LNCaP clone FGC (cell line): Measurements from ENCODE around the gene ADGRG3.

Source experiments
- DNase-seq: peaks from one replicate; pipeline ENCODE4 v3.0.0-alpha.2; 2011; ENCODE audit warnings: low read depth
- H3K4me3 ChIP-seq: 2 replicates; pipeline ENCODE4 v1.5.1; 2011; ENCODE audit warnings: mild to moderate bottlenecking, low read depth, low read length, control low read depth
- TF ChIP-seq, protein P1 (sequence below): IDR thresholded peaks from 2 replicates; pipeline ENCODE4 v1.5.1; 2012; ENCODE audit warnings: mild to moderate bottlenecking; ENCODE audit not compliant: control insufficient read depth, insufficient read depth; ENCODE audit errors: extremely low read depth

Gene ADGRG3

GRCh38 chr16:57628008-57628781 lies 39.9 kb upstream of the ADGRG3 start, which contains the start of gene ADGRG1:
ADGRG1 (plus strand) TSS chr16:57628630; CDS start chr16:57650288, 21,658 bp downstream.
- no peak within 1 kb of the TSS for H3K4me3 ChIP-seq
- TF ChIP-seq, protein P1, sequence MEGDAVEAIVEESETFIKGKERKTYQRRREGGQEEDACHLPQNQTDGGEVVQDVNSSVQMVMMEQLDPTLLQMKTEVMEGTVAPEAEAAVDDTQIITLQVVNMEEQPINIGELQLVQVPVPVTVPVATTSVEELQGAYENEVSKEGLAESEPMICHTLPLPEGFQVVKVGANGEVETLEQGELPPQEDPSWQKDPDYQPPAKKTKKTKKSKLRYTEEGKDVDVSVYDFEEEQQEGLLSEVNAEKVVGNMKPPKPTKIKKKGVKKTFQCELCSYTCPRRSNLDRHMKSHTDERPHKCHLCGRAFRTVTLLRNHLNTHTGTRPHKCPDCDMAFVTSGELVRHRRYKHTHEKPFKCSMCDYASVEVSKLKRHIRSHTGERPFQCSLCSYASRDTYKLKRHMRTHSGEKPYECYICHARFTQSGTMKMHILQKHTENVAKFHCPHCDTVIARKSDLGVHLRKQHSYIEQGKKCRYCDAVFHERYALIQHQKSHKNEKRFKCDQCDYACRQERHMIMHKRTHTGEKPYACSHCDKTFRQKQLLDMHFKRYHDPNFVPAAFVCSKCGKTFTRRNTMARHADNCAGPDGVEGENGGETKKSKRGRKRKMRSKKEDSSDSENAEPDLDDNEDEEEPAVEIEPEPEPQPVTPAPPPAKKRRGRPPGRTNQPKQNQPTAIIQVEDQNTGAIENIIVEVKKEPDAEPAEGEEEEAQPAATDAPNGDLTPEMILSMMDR, result no peak
- DNase-seq, result no peak

DNA sequence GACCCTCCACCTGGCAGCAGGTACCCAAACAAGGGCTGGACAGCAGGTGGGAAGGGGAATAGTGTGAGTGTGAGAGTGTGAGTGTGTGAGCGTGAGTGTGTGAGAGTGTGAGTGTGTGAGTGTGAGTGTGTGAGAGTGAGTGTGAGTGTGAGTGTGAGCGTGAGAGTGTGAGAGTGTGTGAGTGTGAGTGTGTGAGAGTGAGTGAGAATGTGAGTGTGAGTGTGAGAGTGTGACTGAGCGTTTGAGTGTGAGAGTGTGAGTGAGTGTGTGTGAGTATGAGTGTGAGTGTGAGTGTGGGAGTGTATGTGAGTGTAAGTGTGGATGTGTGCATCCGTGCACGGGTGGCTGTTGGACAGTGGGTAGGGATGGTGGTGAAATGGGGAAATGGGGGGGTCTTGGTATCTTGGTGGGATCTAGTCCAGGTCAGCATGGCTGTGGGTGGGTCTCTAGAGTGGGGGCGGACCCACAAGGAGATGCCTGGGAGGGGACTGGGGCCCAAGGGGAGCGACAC lies 39.3 kb upstream of the ADGRG3 start:
- TF ChIP-seq, protein P1, result no peak
- no peak for DNase-seq
- no peak overlapping the region for H3K4me3 ChIP-seq

GRCh38 chr16:57629516-57630406 lies 38.3 kb upstream of the ADGRG3 start:
- TF ChIP-seq, protein P1, result no peak
- H3K4me3 ChIP-seq, result no peak overlapping the region
- no peak for DNase-seq

- DNase-seq, result no peak
- H3K4me3 ChIP-seq, result no peak overlapping the region
- TF ChIP-seq, protein P1, result no peak
Observed at GRCh38 chr16:57630407-57630797, 37.7 kb upstream of the ADGRG3 start.

- no peak overlapping the region for H3K4me3 ChIP-seq
- TF ChIP-seq, protein P1, result no peak
- DNase-seq, result no peak
Observed at GRCh38 chr16:57630931-57631845, 36.9 kb upstream of the ADGRG3 start.

GRCh38 chr16:57632568-57632967 lies 35.5 kb upstream of the ADGRG3 start:
- no peak for DNase-seq
- H3K4me3 ChIP-seq, result no peak overlapping the region

More at GRCh38 chr16:57632568-57632967, 35.5 kb upstream of the ADGRG3 start:
- TF ChIP-seq, protein P1, result no peak
